ENCODE results near the gene GUCY2D.
"Not testable (repeated sequence)": the region's sequence is repeated elsewhere in the genome, so short reads cannot be mapped to it uniquely, and the experiment has no call there.

Gene GUCY2D

GRCh38 chr17:8046929-8047768 lies 44.7 kb downstream of the GUCY2D start:
- DNase-seq: no peak

- DNase-seq: no peak
Observed at GRCh38 chr17:8047769-8048110, 45.3 kb downstream of the GUCY2D start.

- no peak for DNase-seq
Observed at GRCh38 chr17:8048236-8048635, 45.8 kb downstream of the GUCY2D start.

GRCh38 chr17:8048736-8049135 lies 46.3 kb downstream of the GUCY2D start:
- DNase-seq: no peak

GRCh38 chr17:8051831-8052230 lies 49.4 kb downstream of the GUCY2D start:
- no peak for DNase-seq

- DNase-seq: no peak
Observed at GRCh38 chr17:8052256-8053252, 50.1 kb downstream of the GUCY2D start.

- DNase-seq: no peak
Observed at GRCh38 chr17:8053600-8053999, 51.2 kb downstream of the GUCY2D start.

- no peak for DNase-seq
Observed at GRCh38 chr17:8055851-8056231, 53.4 kb downstream of the GUCY2D start.

- no peak for DNase-seq
Observed at GRCh38 chr17:8056232-8056975, 54.0 kb downstream of the GUCY2D start.

GRCh38 chr17:8056976-8057625 lies 54.7 kb downstream of the GUCY2D start:
- DNase-seq: no peak

- peak; percentile 42 for DNase-seq
Observed at GRCh38 chr17:8057691-8058114, 55.3 kb downstream of the GUCY2D start.

- no peak for DNase-seq
Observed at GRCh38 chr17:8059131-8059530, 56.7 kb downstream of the GUCY2D start.

GRCh38 chr17:8060274-8060673 lies 57.9 kb downstream of the GUCY2D start:
- DNase-seq: peak; percentile 14

- not testable (repeated sequence) for DNase-seq
Observed at GRCh38 chr17:8061851-8062250, 59.4 kb downstream of the GUCY2D start.

- DNase-seq: no peak
Observed at GRCh38 chr17:8062435-8062806, 60.0 kb downstream of the GUCY2D start.

GRCh38 chr17:8062807-8063483 lies 60.5 kb downstream of the GUCY2D start:
- no peak for DNase-seq

GRCh38 chr17:8063761-8064534 lies 61.5 kb downstream of the GUCY2D start:
- DNase-seq: no peak

GRCh38 chr17:8064561-8065019 lies 62.2 kb downstream of the GUCY2D start:
- no peak for DNase-seq

- DNase-seq: no peak
Observed at GRCh38 chr17:8066841-8067775, 64.7 kb downstream of the GUCY2D start.

- no peak for DNase-seq
Observed at GRCh38 chr17:8067806-8068205, 65.4 kb downstream of the GUCY2D start.
